NCI-H69 (cell line): Measurements from ENCODE around the gene SRGAP3.

Experiments
- DNase-seq: peaks from one replicate; lab custom pipeline; 2025; lab: John Stamatoyannopoulos, UW

Gene SRGAP3

DNA sequence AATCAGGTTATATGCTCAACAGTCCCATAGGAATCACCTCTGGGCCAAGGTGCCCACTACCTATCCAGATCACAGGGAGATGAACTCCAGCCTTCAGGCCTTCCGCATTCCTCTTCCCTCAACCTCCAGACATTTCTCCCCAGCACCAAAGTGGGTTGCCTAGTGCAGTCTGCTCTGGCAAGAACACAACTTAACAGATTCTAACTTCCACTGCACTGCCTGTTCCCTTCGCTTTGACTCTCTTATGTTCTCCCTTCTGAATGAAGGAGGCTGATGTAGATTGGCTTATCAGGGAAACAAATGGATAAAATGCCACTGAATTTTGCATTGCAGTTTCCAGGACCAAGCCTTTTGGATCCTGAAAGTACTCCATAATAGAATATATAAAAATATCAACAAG, 106.3 kb downstream of the SRGAP3 start:
- DNase-seq, result no peak

- DNase-seq, result peak; percentile 16
These were observed 107.1 kb downstream of the SRGAP3 start for GRCh38 chr3:9142362-9142761.

DNA sequence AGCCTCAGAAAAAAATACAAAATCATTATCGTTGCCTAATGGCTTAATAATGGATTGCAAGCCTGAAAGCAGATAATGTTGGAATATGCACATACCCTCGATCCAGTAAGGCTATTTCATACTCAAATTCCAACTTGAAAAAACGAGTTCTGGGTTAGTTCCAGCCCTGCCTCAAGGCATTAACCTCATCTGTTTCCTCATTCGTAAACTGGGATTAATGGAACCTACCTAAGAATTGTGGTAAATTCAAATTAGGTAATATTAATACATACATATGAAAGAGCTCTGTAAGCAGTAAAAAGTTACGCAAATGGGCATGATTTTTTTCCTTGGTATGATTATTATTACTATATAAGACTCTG, 107.5 kb downstream of the SRGAP3 start:
- no peak for DNase-seq

GRCh38 chr3:9139366-9139765, 110.1 kb downstream of the SRGAP3 start:
- no peak for DNase-seq

DNA sequence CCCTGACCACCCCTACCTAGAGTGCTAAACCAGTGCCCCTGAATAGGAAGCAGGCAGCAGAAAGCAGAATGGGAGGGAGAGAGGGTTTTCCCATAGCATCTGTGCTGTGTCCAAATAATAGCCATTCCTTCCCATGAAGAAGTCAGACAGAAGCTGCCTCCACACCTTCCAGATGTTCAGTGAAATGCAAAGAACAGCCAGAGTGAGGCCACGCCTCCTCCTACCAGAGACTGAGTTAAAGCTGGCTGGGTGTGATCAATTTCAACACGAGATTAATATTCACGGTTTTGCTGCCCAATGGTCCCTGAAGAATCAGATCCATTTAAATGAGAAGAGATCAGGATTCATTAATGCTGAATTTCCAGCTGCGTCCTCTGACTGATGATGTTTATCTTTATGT, 111.8 kb downstream of the SRGAP3 start:
- peak; percentile 56 for DNase-seq

- no peak for DNase-seq
These were observed 112.5 kb downstream of the SRGAP3 start for GRCh38 chr3:9136746-9137465.

GRCh38 chr3:9135930-9136525, 113.4 kb downstream of the SRGAP3 start:
- DNase-seq, result peak; percentile 65

DNA sequence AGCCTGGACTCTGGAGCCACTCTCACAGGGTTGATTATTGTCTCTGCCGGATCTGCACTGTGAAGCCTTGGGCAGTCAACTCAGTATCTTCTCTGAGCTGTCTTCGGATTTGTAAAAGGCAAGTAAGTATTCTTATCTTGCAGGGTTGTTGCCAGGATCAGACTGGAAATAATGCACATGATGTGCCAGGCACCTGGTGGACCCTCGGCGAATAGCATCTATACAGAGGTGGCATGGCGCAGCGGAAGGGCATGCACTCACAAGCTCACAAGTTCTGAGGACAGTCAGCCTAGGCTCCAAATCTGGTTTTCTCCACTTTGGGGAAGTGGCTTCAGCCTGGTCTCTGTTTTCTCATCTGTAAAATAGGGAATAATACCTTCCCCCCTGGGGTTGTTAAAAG, 113.9 kb downstream of the SRGAP3 start:
- DNase-seq, result no peak

DNA sequence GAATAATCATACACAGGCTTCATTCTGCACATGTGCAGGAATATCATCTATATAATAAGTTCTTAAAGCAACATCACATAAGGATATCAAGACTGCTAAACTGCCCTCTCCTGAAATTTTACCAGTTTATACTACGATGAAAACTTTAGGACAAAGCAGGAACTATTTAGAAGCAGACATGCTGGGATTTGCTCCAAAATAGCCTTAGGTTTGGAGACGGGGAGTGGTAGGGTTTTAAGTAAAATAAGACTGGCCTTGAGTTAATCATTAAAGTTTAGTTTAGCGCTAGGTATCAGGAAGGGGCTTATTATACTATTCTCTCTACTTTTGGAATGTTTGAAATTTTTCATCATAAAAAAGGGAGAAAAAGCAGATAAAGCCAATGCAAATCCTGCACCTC, 115.8 kb downstream of the SRGAP3 start:
- no peak for DNase-seq

GRCh38 chr3:9130345-9131305, 118.8 kb downstream of the SRGAP3 start:
- peak; percentile 36 for DNase-seq

- DNase-seq, result no peak
These were observed 120.1 kb downstream of the SRGAP3 start for GRCh38 chr3:9129365-9129764.

- no peak for DNase-seq
These were observed 124.0 kb downstream of the SRGAP3 start for GRCh38 chr3:9125278-9125951.

- no peak for DNase-seq
These were observed 124.7 kb downstream of the SRGAP3 start for GRCh38 chr3:9124730-9125129.

DNA sequence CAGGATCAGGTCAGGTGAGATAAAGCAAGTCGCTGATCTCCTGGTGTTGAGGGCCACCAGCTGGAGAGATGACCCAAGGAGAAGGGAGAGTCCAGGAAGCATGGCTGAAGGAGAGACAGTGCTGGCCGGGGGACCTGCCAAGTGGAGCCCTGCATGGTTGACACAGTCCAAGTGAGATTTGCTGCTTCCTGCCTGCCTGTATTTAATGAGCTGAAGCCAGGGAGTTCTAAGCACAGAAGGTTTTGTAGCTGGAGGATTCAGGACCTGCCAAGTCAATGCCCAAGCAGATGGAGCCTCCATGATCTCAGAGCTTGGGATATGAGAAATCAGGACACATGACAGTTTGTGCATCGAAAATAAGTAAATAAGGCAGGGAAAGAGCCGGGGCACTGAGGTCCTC, 125.6 kb downstream of the SRGAP3 start:
- no peak for DNase-seq

DNA sequence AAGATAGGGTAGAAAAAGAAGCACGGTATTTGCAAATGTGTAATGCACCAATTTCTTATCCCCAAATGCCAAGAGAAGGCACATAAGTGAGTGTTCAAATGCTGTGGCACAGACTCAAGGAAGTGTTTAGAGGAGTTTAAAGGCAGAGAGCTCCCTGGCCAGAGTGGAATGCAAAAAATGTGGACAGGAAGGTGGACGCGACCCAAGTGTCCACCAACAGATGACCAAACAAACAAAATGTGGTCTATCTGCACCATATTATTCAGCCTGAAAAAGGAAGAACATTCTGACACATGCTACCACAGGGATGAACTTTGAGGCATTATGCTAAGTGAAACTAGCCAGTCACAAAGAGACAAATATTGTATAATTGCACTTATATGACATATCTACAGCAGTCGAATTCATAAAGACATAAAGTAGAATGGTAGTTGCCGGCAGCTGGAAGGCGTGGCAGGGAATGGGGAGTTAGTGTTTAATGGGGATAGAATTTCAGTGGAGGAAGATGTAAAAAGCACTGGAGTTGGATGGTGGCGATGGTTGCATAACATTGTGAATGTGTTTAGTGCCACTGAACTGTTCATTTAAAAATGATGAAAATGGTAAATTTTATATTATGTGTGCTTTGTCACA, 126.6 kb downstream of the SRGAP3 start:
- no peak for DNase-seq

DNA sequence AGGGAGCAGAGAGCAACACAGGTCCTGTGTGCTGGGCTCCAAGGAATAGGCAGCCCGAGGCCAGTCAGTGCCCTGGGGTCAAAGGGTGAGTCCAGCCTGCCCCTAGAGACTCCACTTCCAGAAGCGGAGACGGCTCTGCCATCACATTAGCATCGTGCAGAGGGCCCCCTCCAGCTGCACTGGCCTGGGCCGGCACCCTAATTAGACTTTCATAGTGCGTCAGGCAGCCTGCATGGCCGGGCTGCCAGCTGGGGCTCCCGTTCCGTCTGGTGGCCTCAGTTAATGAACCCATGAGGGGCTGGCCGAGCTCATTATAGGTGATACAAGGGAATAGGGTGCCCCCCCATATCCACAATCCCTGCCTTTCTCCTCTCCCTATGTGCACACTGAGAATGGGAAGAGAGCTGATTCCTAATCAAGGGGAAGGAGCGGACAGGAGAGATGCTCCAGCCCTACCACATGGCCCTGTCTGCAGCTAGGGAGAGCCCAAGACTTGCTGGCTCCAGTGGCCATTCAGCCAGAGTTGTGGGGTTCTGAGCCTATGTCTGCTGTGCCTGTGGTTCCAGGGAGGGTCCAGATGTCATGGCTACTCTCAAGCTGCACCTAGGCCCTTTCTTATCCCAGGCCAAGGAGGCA, 128.0 kb downstream of the SRGAP3 start:
- DNase-seq, result no peak

DNA sequence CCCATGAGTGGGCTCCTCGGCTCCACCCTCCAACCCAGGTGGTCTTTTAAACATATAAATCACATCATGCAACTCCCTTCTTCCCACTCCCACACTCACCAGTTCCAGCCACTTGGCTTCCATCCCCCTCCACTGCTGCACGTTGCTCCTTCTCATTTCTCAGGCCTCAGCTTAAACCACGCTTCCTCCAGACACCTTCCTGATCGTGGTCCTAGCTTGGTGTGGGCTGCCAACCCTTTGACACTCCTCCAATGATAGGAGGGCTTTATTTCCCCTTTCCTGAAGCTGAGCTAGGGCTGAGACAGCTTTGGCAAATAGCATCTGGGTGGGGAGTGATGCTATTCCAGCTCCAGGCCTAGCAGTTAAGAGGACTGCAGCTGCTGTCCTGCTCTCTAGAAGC, 130.1 kb downstream of the SRGAP3 start:
- no peak for DNase-seq

GRCh38 chr3:9118222-9118621, 131.2 kb downstream of the SRGAP3 start:
- DNase-seq, result no peak

- DNase-seq, result no peak
These were observed 132.2 kb downstream of the SRGAP3 start for GRCh38 chr3:9117220-9117619.

DNA sequence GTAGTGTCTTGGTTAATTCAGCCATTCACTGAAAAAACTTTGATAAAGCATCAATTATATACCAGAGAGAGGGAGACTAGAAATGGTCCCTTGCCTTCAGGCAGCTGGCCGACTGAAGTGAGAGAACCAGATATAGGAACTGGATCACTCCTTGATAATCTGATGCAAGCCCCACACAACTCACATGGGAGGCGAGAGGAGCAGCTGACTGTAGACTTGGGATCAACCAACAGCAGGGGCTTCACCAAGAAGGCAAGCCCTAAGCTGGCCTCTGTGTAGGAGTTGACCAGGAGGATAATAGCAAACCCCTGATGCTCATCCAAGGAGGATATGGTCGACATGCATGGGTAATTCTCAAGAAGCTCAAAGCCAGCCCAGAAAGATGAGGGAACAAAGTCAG, 133.1 kb downstream of the SRGAP3 start:
- no peak for DNase-seq

GRCh38 chr3:9115336-9115735, 134.1 kb downstream of the SRGAP3 start:
- no peak for DNase-seq
